ENCODE results near the gene NTPCR. TPM values are rescaled to one million over a fixed set of nuclear protein-coding genes. Genes with fewer than 3 reads are reported as not detected.

NTPCR gene
- polyA plus RNA-seq, 2 of the 4 experiments (the other 2 are of a cell fraction) = 69.9 to 83.6 TPM

GRCh38 chr1:232949636-232950196 lies 695 bp upstream of the NTPCR start:
- peak overlapping the region; percentile 74 for H3K4me3 ChIP-seq
- peaks cover 26% of the 10 kb centered on the region for H3K4me1 ChIP-seq
- ChIA-PET POLR2A (interaction anchor here (0.9 kb wide), 1 partner anchor 163 kb away, joined by 3 read pairs; no protein-coding TSS in a partner anchor), CTCF (interaction anchor here (0.9 to 1.2 kb wide), 2 partner anchors 28 to 315 kb away, joined by 3 to 4 read pairs; no protein-coding TSS in a partner anchor)
- FAIRE-seq = peak; percentile 65
- peak overlapping the region; percentile 79 to 95 for H3K27ac ChIP-seq
- no peaks in the 10 kb centered on the region for H3K9me3 ChIP-seq
- 68% methylated on average over 5 of the region's 5 CpGs for WGBS (ENCODE audit: missing lambda C conversion rate)
- ATAC-seq = no peak
- DNase-seq (ENCODE audit: low read depth in 1 of 2, low spot score in 1 of 2) = no peak
- H3K4me2 ChIP-seq = peak overlapping the region; percentile 85
- TF ChIP-seq KDM1A (IDR thresholded peaks at IDR 0.05; ENCODE audit: low read depth) (no peak), CHD4 (IDR thresholded peaks at IDR 0.05; ENCODE audit: borderline replicate concordance) (no peak), ZFP36 (IDR thresholded peaks at IDR 0.05; ENCODE audit: borderline replicate concordance, partially characterized antibody) (no peak), HOXB5 (CRISPR knock-in tag; IDR thresholded peaks at IDR 0.05) (no peak), EP300 (IDR thresholded peaks at IDR 0.05) (no peak), JUN (IDR thresholded peaks at IDR 0.05) (no peak), MAFK (IDR thresholded peaks at IDR 0.05; ENCODE audit: partially characterized antibody) (no peak), POLR2AphosphoS2 (conservative IDR thresholded peaks at IDR 0.05; ENCODE audit: low read length) (no peak), RARB (CRISPR knock-in tag; IDR thresholded peaks at IDR 0.05) (no peak), FOXS1 (CRISPR knock-in tag; IDR thresholded peaks at IDR 0.05) (no peak), PBX3 (IDR thresholded peaks at IDR 0.05) (no peak), SREBF2 (IDR thresholded peaks at IDR 0.05) (no peak)

DNA sequence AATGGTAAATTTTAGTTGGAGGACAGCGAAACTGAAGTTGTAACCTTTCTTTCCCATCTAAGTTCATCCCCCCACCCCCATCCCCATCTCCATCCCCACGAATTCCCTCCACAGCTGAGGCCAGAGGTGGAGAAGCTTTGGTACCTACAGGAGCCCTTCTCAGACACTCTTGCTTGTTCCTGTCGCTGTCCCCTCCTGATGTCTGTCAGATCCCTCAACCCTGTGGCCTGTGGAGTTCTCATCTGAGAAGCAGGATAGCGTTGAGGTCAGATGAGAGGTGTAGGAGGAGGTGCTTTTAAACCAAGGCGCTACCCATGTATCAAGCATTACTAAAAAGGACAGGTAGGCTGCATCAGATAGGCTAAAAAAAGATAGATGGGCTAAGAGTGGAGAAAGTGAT lies 769 bp downstream of the NTPCR start:
- H3K4me1 ChIP-seq = peaks cover 26% of the 10 kb centered on the region
- peak overlapping the region; percentile 79 to 95 for H3K27ac ChIP-seq
- DNase-seq (ENCODE audit: low read depth in 1 of 2, low spot score in 1 of 2) (peak; percentile 35 to 39), ATAC-seq (peak; percentile 67 to 69), FAIRE-seq (no peak)
- peak overlapping the region; percentile 93 for H3K4me2 ChIP-seq
- ChIA-PET POLR2A (interaction anchor here (1.2 kb wide), 1 partner anchor 321 kb away, joined by 9 read pairs; the partner anchor contains the start of gene SIPA1L2), CTCF (interaction anchor here (2.2 kb wide), 1 partner anchor 320 kb away, joined by 7 read pairs; no protein-coding TSS in a partner anchor)
- TF ChIP-seq, protein P1, sequence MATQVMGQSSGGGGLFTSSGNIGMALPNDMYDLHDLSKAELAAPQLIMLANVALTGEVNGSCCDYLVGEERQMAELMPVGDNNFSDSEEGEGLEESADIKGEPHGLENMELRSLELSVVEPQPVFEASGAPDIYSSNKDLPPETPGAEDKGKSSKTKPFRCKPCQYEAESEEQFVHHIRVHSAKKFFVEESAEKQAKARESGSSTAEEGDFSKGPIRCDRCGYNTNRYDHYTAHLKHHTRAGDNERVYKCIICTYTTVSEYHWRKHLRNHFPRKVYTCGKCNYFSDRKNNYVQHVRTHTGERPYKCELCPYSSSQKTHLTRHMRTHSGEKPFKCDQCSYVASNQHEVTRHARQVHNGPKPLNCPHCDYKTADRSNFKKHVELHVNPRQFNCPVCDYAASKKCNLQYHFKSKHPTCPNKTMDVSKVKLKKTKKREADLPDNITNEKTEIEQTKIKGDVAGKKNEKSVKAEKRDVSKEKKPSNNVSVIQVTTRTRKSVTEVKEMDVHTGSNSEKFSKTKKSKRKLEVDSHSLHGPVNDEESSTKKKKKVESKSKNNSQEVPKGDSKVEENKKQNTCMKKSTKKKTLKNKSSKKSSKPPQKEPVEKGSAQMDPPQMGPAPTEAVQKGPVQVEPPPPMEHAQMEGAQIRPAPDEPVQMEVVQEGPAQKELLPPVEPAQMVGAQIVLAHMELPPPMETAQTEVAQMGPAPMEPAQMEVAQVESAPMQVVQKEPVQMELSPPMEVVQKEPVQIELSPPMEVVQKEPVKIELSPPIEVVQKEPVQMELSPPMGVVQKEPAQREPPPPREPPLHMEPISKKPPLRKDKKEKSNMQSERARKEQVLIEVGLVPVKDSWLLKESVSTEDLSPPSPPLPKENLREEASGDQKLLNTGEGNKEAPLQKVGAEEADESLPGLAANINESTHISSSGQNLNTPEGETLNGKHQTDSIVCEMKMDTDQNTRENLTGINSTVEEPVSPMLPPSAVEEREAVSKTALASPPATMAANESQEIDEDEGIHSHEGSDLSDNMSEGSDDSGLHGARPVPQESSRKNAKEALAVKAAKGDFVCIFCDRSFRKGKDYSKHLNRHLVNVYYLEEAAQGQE (IDR thresholded peaks at IDR 0.05) = peak; percentile 69
- TF ChIP-seq, protein P2, sequence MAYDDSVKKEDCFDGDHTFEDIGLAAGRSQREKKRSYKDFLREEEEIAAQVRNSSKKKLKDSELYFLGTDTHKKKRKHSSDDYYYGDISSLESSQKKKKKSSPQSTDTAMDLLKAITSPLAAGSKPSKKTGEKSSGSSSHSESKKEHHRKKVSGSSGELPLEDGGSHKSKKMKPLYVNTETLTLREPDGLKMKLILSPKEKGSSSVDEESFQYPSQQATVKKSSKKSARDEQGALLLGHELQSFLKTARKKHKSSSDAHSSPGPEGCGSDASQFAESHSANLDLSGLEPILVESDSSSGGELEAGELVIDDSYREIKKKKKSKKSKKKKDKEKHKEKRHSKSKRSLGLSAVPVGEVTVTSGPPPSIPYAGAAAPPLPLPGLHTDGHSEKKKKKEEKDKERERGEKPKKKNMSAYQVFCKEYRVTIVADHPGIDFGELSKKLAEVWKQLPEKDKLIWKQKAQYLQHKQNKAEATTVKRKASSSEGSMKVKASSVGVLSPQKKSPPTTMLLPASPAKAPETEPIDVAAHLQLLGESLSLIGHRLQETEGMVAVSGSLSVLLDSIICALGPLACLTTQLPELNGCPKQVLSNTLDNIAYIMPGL (CRISPR knock-in tag; IDR thresholded peaks at IDR 0.05; ENCODE audit: borderline replicate concordance) = no peak
- no peak for TF ChIP-seq ZNF302 (CRISPR knock-in tag; IDR thresholded peaks at IDR 0.05)
- peak overlapping the region; percentile 74 for H3K4me3 ChIP-seq
- WGBS (ENCODE audit: missing lambda C conversion rate) = 12% methylated on average over 5 of the region's 5 CpGs
- H3K9me3 ChIP-seq = no peaks in the 10 kb centered on the region

DNA sequence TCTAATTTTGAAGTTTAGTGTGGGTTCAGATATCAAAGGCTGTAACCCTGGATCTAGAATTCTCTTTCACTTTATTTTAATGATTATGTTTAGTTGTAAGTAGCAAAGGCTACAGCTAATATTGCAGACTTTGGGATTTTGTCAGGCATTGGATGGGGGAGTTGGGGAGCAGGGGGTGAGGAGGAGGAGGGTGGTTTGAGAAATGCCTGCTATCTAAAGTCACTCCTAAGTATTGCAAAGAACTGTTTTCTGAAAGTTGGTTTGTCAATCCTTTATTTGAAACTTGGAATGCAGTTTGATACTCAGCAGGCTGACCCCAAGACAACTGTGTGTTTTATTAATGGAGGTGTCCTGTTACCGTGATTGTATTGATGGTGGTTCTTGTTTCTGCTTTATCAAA lies 1.2 kb downstream of the NTPCR start:
- Histone ChIP-seq H3K27ac (peak overlapping the region; percentile 79 to 95), H3K9me3 (no peaks in the 10 kb centered on the region), H3K4me2 (peak overlapping the region; percentile 93), H3K4me3 (peak overlapping the region; percentile 74), H3K4me1 (peaks cover 26% of the 10 kb centered on the region)
- no peak for DNase-seq (ENCODE audit: low read depth in 1 of 2, low spot score in 1 of 2)
- POLR2A ChIA-PET = interaction anchor here (1.2 kb wide), 1 partner anchor 322 kb away, joined by 9 read pairs; the partner anchor contains the start of gene SIPA1L2
- FAIRE-seq = no peak
- WGBS (ENCODE audit: missing lambda C conversion rate) = 74% methylated on average over 1 of the region's 1 CpG
- CTCF ChIA-PET = interaction anchor here (0.7 to 2.2 kb wide), 3 partner anchors 26 to 321 kb away, joined by 3 to 7 read pairs (median 3); no protein-coding TSS in a partner anchor
- ATAC-seq = no peak
- no peak for TF ChIP-seq BHLHE40 (IDR thresholded peaks at IDR 0.05; ENCODE audit: low read depth, low read length)
- TF ChIP-seq CBX2 (IDR thresholded peaks at IDR 0.05; ENCODE audit: borderline replicate concordance, low read depth) = no peak
- no peak for TF ChIP-seq SREBF2 (IDR thresholded peaks at IDR 0.05)
- TF ChIP-seq, protein P1 (IDR thresholded peaks at IDR 0.05) = no peak; the same call in 1 of the 2 replicates
- TF ChIP-seq ZSCAN20 (CRISPR knock-in tag; IDR thresholded peaks at IDR 0.05) = no peak
- TF ChIP-seq FOSB (CRISPR knock-in tag; IDR thresholded peaks at IDR 0.05) = no peak
- TF ChIP-seq RCOR1 (IDR thresholded peaks at IDR 0.05; ENCODE audit: low read depth, low read length) = no peak
- no peak for TF ChIP-seq ZFP36 (IDR thresholded peaks at IDR 0.05; ENCODE audit: borderline replicate concordance, partially characterized antibody)
- TF ChIP-seq POLR2A (IDR thresholded peaks at IDR 0.05; ENCODE audit: low read length) = no peak
- no peak for TF ChIP-seq JUNB (IDR thresholded peaks at IDR 0.05)
